NCI-H748 (cell line): ENCODE results near the gene ZDHHC8.
A peak's percentile ranks its signal among the peaks of the same experiment; 100 is the strongest.

ENCODE experiments used
- DNase-seq: peaks from one replicate; lab custom pipeline; 2025; ENCODE audit not compliant: unreplicated experiment; lab: John Stamatoyannopoulos, UW

The ZDHHC8 gene

GRCh38 chr22:20142711-20143621, 11.4 kb downstream of the ZDHHC8 start:
- DNase-seq: no peak

GRCh38 chr22:20143883-20144665, 12.5 kb downstream of the ZDHHC8 start:
- no peak for DNase-seq

GRCh38 chr22:20145206-20145831, 13.7 kb downstream of the ZDHHC8 start:
- DNase-seq: no peak

GRCh38 chr22:20145832-20146223, 14.2 kb downstream of the ZDHHC8 start:
- no peak for DNase-seq

- no peak for DNase-seq
Measured at GRCh38 chr22:20146777-20147176, 15.2 kb downstream of the ZDHHC8 start.

GRCh38 chr22:20147237-20147988, 15.8 kb downstream of the ZDHHC8 start:
- DNase-seq: no peak

GRCh38 chr22:20148414-20148813, 16.8 kb downstream of the ZDHHC8 start:
- DNase-seq: no peak

- no peak for DNase-seq
Measured at GRCh38 chr22:20149257-20150250, 17.9 kb downstream of the ZDHHC8 start.

- DNase-seq: no peak
Measured at GRCh38 chr22:20150381-20151275, 19.0 kb downstream of the ZDHHC8 start, which contains the start of gene CCDC188. TSS of gene CCDC188 (minus strand) at chr22:20151055. CDS start at chr22:20150986, 69 bp downstream.

- DNase-seq: no peak
Measured at GRCh38 chr22:20151276-20151588, 19.6 kb downstream of the ZDHHC8 start.

- DNase-seq: no peak
Measured at GRCh38 chr22:20152464-20152890, 20.9 kb downstream of the ZDHHC8 start.

GRCh38 chr22:20153945-20154344, 22.3 kb downstream of the ZDHHC8 start:
- DNase-seq: no peak

GRCh38 chr22:20154602-20155187, 23.1 kb downstream of the ZDHHC8 start:
- peak; percentile 44 for DNase-seq

GRCh38 chr22:20155330-20156041, 23.9 kb downstream of the ZDHHC8 start:
- DNase-seq: peak; percentile 96

- DNase-seq: no peak
Measured at GRCh38 chr22:20156042-20156389, 24.4 kb downstream of the ZDHHC8 start.

GRCh38 chr22:20156611-20157429, 25.2 kb downstream of the ZDHHC8 start:
- peak; percentile 61 for DNase-seq
